HEK293T (cell line): ENCODE data around the gene FBXO39.

Source experiments
- FOXA1 ChIP-seq: fragments of 450-650 bp; IDR thresholded peaks from 2 replicates; pipeline ENCODE4 v1.6.1; 2016; ENCODE audit warnings: mild to moderate bottlenecking
- FOXK2 ChIP-seq: fragments of 450-650 bp; IDR thresholded peaks from 2 replicates; pipeline ENCODE4 v1.6.1; 2016; ENCODE audit warnings: mild to moderate bottlenecking

DNA sequence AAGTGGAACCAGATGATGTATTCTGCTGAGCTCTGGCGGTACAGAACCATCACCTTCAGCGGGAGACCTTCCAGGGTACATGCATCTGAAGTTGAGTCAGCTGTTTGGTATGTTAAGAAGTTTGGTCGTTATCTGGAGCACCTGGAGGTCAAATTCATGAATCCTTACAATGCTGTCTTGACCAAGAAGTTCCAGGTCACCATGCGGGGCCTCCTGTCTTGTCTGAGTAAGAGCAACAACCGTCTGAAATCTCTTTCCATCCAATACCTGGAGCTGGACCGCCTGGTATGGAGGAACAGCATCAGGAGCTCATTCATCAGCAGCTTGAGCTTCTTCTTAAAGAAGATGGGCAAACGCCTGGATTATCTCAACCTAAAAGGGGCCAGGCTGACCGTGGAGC lies 4.0 kb downstream of the FBXO39 start:
- no peak for TF ChIP-seq FOXK2
- TF ChIP-seq FOXA1, result no peak
